ENCODE data around the gene DYNLL2. TPM values are rescaled to one million over a fixed set of nuclear protein-coding genes. Genes with fewer than 3 reads are reported as not detected.
A peak's percentile ranks its signal among the peaks of the same experiment; 100 is the strongest.

The DYNLL2 gene
- total RNA-seq, 4 donors from 2014 or later = 14.6 to 22.4 (median 16.5) TPM

DNA sequence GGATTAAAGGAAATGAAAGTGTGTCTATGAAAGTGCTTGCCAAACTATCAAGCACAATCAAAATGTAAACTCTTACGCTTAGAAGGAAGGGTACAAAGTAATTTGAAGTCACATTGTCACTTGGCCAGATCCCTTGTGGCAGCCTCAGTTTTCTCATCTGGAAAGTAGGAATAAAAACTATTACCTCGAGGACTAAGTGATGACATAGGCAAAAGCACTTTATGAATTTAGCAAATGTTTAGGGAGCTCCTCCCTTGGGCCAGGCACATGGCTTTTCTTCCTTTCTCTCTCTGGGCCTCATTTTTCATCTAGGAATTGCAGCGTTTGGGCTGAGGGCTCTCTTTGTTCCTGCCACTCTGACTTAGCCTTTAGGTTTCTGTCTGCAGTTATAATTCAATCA lies 28.5 kb downstream of the DYNLL2 start:
- 72% methylated on average over 3 of the region's 3 CpGs for WGBS
- H3K27me3 ChIP-seq = peaks cover 6% of the 10 kb centered on the region
- no peak for DNase-seq (ENCODE audit: low spot score in 2 of 2)
- TF ChIP-seq, protein P1, sequence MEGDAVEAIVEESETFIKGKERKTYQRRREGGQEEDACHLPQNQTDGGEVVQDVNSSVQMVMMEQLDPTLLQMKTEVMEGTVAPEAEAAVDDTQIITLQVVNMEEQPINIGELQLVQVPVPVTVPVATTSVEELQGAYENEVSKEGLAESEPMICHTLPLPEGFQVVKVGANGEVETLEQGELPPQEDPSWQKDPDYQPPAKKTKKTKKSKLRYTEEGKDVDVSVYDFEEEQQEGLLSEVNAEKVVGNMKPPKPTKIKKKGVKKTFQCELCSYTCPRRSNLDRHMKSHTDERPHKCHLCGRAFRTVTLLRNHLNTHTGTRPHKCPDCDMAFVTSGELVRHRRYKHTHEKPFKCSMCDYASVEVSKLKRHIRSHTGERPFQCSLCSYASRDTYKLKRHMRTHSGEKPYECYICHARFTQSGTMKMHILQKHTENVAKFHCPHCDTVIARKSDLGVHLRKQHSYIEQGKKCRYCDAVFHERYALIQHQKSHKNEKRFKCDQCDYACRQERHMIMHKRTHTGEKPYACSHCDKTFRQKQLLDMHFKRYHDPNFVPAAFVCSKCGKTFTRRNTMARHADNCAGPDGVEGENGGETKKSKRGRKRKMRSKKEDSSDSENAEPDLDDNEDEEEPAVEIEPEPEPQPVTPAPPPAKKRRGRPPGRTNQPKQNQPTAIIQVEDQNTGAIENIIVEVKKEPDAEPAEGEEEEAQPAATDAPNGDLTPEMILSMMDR (IDR thresholded peaks at IDR 0.05) = no peak
- TF ChIP-seq EP300 (IDR thresholded peaks at IDR 0.05) = no peak
- TF ChIP-seq POLR2AphosphoS5 (IDR thresholded peaks at IDR 0.05) = no peak
- TF ChIP-seq POLR2A (IDR thresholded peaks at IDR 0.05) = no peak
- no peaks in the 10 kb centered on the region for H3K9me3 ChIP-seq
- H3K27ac ChIP-seq = no peak overlapping the region
- no peak overlapping the region for H3K4me3 ChIP-seq
- no peaks in the 10 kb centered on the region for H3K36me3 ChIP-seq
- H3K4me1 ChIP-seq = no peaks in the 10 kb centered on the region

DNA sequence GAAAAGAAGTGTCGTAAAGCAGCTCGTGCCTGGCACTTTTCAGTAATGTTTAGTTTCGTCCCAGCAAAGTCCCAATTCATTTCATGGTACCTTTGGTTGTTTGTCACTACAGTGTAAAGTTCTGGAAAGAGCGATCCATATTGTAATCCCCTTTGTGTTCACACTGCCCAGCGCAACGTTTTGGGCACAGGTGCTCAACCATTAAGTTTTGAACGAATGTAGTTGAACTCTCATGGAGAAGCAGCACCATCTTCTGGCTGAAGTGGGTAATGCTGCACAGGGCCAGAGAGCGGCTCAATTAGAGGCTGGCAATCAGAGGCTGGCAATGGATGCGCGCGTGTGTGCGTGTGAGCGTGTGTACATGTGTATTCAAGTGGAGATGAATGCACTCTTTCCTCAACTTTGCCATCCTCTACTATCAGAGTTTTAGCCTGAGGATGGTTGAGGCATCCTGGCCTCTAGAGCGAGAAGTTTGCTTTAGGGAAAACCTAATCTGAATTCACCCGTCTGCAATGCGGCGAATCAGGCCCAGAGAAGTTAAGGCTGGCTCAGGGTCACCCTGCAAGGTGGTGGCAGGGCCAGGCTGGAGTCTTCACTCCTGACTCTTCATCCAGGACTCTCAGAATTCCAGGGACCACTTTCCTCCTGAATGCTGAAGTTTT lies 29.9 kb downstream of the DYNLL2 start:
- H3K27ac ChIP-seq = no peak overlapping the region
- no peak for TF ChIP-seq POLR2A (IDR thresholded peaks at IDR 0.05)
- TF ChIP-seq, protein P1 (IDR thresholded peaks at IDR 0.05) = peak; percentile 92 to 95
- H3K4me3 ChIP-seq = no peak overlapping the region
- H3K4me1 ChIP-seq = no peaks in the 10 kb centered on the region
- H3K9me3 ChIP-seq = no peaks in the 10 kb centered on the region
- DNase-seq (ENCODE audit: low spot score in 2 of 2) = peak; percentile 80 to 87
- H3K36me3 ChIP-seq = no peaks in the 10 kb centered on the region
- H3K27me3 ChIP-seq = peaks cover 6% of the 10 kb centered on the region
- 28% methylated on average over 17 of the region's 17 CpGs for WGBS

DNA sequence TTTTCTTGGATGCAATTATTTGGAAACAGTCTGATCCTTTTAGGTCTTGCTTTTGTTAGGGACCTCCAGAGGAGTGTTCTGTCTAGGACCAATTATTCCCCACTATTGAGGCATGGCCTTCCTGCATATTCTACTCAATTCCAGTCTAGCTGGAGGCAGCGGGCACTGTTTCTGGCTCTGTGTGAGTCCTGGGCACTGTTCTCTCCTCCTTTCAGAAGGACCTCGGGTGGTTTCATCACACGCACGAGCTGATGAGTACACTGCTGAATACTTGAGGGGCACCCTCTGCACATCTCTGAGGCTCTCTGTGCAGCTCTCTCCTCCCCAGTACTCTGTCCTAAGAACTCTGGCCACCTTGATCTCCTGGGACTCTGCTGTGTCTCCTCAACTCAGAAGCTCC lies 30.7 kb downstream of the DYNLL2 start:
- WGBS = 81% methylated on average over 4 of the region's 4 CpGs
- no peak for DNase-seq (ENCODE audit: low spot score in 2 of 2)
- Histone ChIP-seq H3K4me3 (no peak overlapping the region), H3K4me1 (no peaks in the 10 kb centered on the region), H3K9me3 (no peaks in the 10 kb centered on the region), H3K27ac (no peak overlapping the region), H3K27me3 (peaks cover 6% of the 10 kb centered on the region), H3K36me3 (no peaks in the 10 kb centered on the region)
- TF ChIP-seq EP300 (IDR thresholded peaks at IDR 0.05) (no peak), POLR2AphosphoS5 (IDR thresholded peaks at IDR 0.05) (no peak), POLR2A (IDR thresholded peaks at IDR 0.05) (no peak)
- TF ChIP-seq, protein P1 (IDR thresholded peaks at IDR 0.05) = no peak

DNA sequence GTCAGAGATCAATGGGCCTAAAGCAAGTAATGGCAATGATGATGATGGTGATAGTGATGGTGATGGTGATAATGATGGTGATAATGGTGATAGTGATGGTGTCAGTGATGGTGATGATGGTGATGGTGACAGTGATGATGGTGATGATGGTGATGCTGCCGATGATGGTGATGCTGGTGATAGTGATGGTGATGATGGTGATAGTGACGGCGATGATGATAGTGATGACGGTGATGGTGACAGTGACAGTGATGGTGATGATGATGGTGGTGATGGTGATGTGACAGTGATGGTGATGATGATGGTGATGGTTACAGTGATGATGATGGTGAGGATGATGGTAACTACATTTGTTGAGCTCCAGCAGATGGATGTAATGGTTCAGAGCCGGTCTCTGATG lies 34.2 kb downstream of the DYNLL2 start:
- H3K4me1 ChIP-seq = no peaks in the 10 kb centered on the region
- no peak overlapping the region for H3K27ac ChIP-seq
- H3K4me3 ChIP-seq = no peak overlapping the region
- no peaks in the 10 kb centered on the region for H3K9me3 ChIP-seq
- DNase-seq (ENCODE audit: low spot score in 2 of 2) = no peak
- WGBS = 94% methylated on average over 5 of the region's 5 CpGs
- TF ChIP-seq EP300 (IDR thresholded peaks at IDR 0.05) = no peak
- no peak for TF ChIP-seq POLR2A (IDR thresholded peaks at IDR 0.05)
- TF ChIP-seq POLR2AphosphoS5 (IDR thresholded peaks at IDR 0.05) = no peak
- TF ChIP-seq, protein P1 (IDR thresholded peaks at IDR 0.05) = no peak
- H3K27me3 ChIP-seq = peaks cover 15% of the 10 kb centered on the region
- H3K36me3 ChIP-seq = no peaks in the 10 kb centered on the region

DNA sequence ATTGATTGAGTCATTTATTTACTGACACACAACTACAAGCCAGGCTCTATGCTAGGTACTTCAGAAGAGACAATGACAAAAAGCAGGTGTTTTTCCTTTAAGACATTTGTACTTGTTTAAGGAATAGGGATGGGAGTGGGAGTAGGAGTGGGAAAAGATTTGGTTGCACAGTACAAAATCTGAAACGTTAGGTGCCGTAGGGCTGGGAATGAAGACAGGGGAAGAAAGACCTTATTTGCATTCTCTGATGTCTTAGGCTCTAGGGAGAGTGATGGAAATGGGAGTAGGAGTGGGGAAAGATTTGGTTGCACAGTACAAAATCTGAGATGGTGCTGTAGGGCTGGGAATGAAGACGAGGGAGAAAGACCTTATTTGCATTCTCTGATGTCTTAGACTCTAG lies 36.3 kb downstream of the DYNLL2 start:
- 64% methylated on average over 3 of the region's 3 CpGs for WGBS

More for the DNA sequence above, 36.3 kb downstream of the DYNLL2 start:
- Histone ChIP-seq H3K36me3 (no peaks in the 10 kb centered on the region), H3K4me1 (no peaks in the 10 kb centered on the region), H3K9me3 (no peaks in the 10 kb centered on the region), H3K27ac (no peak overlapping the region), H3K4me3 (no peak overlapping the region), H3K27me3 (peaks cover 20% of the 10 kb centered on the region)
- TF ChIP-seq, protein P1 (IDR thresholded peaks at IDR 0.05) = no peak
- TF ChIP-seq EP300 (IDR thresholded peaks at IDR 0.05) = no peak
- TF ChIP-seq POLR2A (IDR thresholded peaks at IDR 0.05) = no peak
- no peak for TF ChIP-seq POLR2AphosphoS5 (IDR thresholded peaks at IDR 0.05)
- DNase-seq (ENCODE audit: low spot score in 2 of 2) = no peak
